SK-N-SH (cell line): Measurements from ENCODE around the gene POLD2. TPM values are rescaled to one million over a fixed set of nuclear protein-coding genes. Genes with fewer than 3 reads are reported as not detected.

Experiments
- CTCF ChIA-PET: fragments of 300-600, 350-600 bp; formaldehyde crosslinking; extraction: SDS; loops from one replicate; lab custom pipeline; 2021; lab: Yijun Ruan, JAX
- POLR2A ChIA-PET: fragments of 350-600 bp; sonication (Branson Sonifier 250); formaldehyde crosslinking; extraction: SDS; loops from one replicate; lab custom pipeline; 2020; ENCODE audit warnings: antibody characterized with exemption, inconsistent platforms; lab: Yijun Ruan, JAX
- DNase-seq: peaks from one replicate; pipeline ENCODE4 v3.0.0; 2012
- H2AFZ ChIP-seq: fragments of 200-600 bp; sonication (generic); 2 replicates; pipeline ENCODE4 v1.8.1; 2016; ENCODE audit warnings: antibody characterized with exemption, mild to moderate bottlenecking, low read depth
- H3F3A ChIP-seq: fragments of 200-600 bp; sonication (generic); replicated peaks from 2 replicates; pipeline ENCODE3; 2016; ENCODE audit warnings: antibody characterized with exemption, mild to moderate bottlenecking; ENCODE audit not compliant: insufficient read depth
- H3K27ac ChIP-seq, 2 experiments: fragments of 200-500 bp in 1 of 2; fragments of 200-600 bp in 1 of 2; sonication (Bioruptor generic) in 1 of 2; sonication (generic), shearing (Covaris generic) in 1 of 2; 2 replicates each; pipeline versions ENCODE4 v1.5.1 to v1.6.1; 2014 to 2016; ENCODE audit warnings: low read depth in 2 of 2, inconsistent platforms in 1 of 2, low read length in 1 of 2, mild to moderate bottlenecking in 1 of 2, mixed read lengths in 1 of 2
- H3K27me3 ChIP-seq: fragments of 200-600 bp; sonication (generic), shearing (Covaris generic); 2 replicates; pipeline ENCODE4 v1.6.1; 2016; ENCODE audit warnings: mixed run types; ENCODE audit not compliant: insufficient read depth
- H3K36me3 ChIP-seq, 2 experiments: fragments of 200-500 bp in 1 of 2; fragments of 200-600 bp in 1 of 2; sonication (Bioruptor generic) in 1 of 2; sonication (generic) in 1 of 2; replicated peaks in 1 of 2; 2 replicates each; pipeline versions ENCODE3 to v1.5.1; 2014 to 2016; ENCODE audit warnings: low read length in 1 of 2, mild to moderate bottlenecking in 1 of 2; ENCODE audit not compliant: insufficient read depth in 2 of 2, control insufficient read depth in 1 of 2
- H3K4me1 ChIP-seq, 2 experiments: fragments of 200-500 bp in 1 of 2; fragments of 200-600 bp in 1 of 2; sonication (Bioruptor generic) in 1 of 2; sonication (generic), shearing (Covaris generic) in 1 of 2; 2 replicates each; pipeline versions ENCODE4 v1.5.1 to v1.6.1; 2014 to 2016; ENCODE audit warnings: low read depth in 1 of 2, low read length in 1 of 2, mixed run types in 1 of 2; ENCODE audit not compliant: insufficient read depth in 2 of 2, control insufficient read depth in 1 of 2
- H3K4me2 ChIP-seq: fragments of 200-600 bp; sonication (generic), shearing (Covaris generic); 2 replicates; pipeline ENCODE4 v1.6.1; 2017; ENCODE audit warnings: mixed run types
- H3K4me3 ChIP-seq, 2 experiments: fragments of 200-500 bp in 1 of 2; fragments of 200-600 bp in 1 of 2; sonication (Bioruptor generic) in 1 of 2; sonication (generic), shearing (Covaris generic) in 1 of 2; 2 replicates each; pipeline versions ENCODE4 v1.5.1 to v1.8.1; 2014 to 2016; ENCODE audit warnings: low read depth in 2 of 2, inconsistent platforms in 1 of 2, low read length in 1 of 2, mild to moderate bottlenecking in 1 of 2, mixed read lengths in 1 of 2, moderate library complexity in 1 of 2
- H3K79me2 ChIP-seq: fragments of 200-600 bp; sonication (generic); 2 replicates; pipeline ENCODE4 v1.8.1; 2017; ENCODE audit warnings: mild to moderate bottlenecking; ENCODE audit not compliant: insufficient read depth
- H3K9ac ChIP-seq: fragments of 200-600 bp; sonication (generic); 2 replicates; pipeline ENCODE4 v1.6.1; 2017; ENCODE audit warnings: mixed run types
- H3K9me2 ChIP-seq: fragments of 200-600 bp; sonication (generic); 2 replicates; pipeline ENCODE4 v1.6.1; 2017; ENCODE audit warnings: mixed run types
- H3K9me3 ChIP-seq: fragments of 200-600 bp; sonication (generic); 2 replicates; pipeline ENCODE4 v1.6.1; 2017; ENCODE audit warnings: mixed run types, mild to moderate bottlenecking, moderate library complexity
- H4K20me1 ChIP-seq: fragments of 200-600 bp; sonication (generic); 2 replicates; pipeline ENCODE4 v1.6.1; 2017; ENCODE audit warnings: mild to moderate bottlenecking, mixed run types; ENCODE audit not compliant: insufficient read depth
- ELF1 ChIP-seq: IDR thresholded peaks from 2 replicates; pipeline ENCODE4 v1.4.0; 2012
- FOXJ3 ChIP-seq: sonication (generic); formaldehyde crosslinking; IDR thresholded peaks from 2 replicates; pipeline ENCODE4 v1.5.1; 2020; ENCODE audit warnings: mild to moderate bottlenecking, missing genetic modification reagents
- FOXM1 ChIP-seq: IDR thresholded peaks from 2 replicates; pipeline ENCODE4 v1.4.0; 2012; ENCODE audit warnings: low read depth, mild to moderate bottlenecking
- GABPA ChIP-seq: IDR thresholded peaks from 2 replicates; pipeline ENCODE4 v1.4.0; 2012; ENCODE audit warnings: low read depth, mild to moderate bottlenecking
- JUND ChIP-seq: IDR thresholded peaks from 2 replicates; pipeline ENCODE4 v1.4.0; 2012
- MAX ChIP-seq: IDR thresholded peaks from 2 replicates; pipeline ENCODE4 v1.4.0; 2012; ENCODE audit warnings: low read depth
- POLR2AphosphoS5 ChIP-seq: IDR thresholded peaks from 2 replicates; pipeline ENCODE4 v1.6.1; 2012; ENCODE audit warnings: low read depth, low read length
- RAD21 ChIP-seq: IDR thresholded peaks from 2 replicates; pipeline ENCODE4 v1.6.1; 2012; ENCODE audit warnings: mild to moderate bottlenecking, low read length
- RFX5 ChIP-seq: IDR thresholded peaks from 2 replicates; pipeline ENCODE4 v1.6.1; 2012; ENCODE audit warnings: mild to moderate bottlenecking, improper control_type of control experiment, low read length
- RXRA ChIP-seq: IDR thresholded peaks from 2 replicates; pipeline ENCODE4 v1.4.0; 2012; ENCODE audit warnings: low read depth, mild to moderate bottlenecking, borderline replicate concordance
- SMC3 ChIP-seq: IDR thresholded peaks from 2 replicates; pipeline ENCODE4 v1.6.1; 2012; ENCODE audit warnings: low read depth, low read length, improper control_type of control experiment
- USF1 ChIP-seq: IDR thresholded peaks from 2 replicates; pipeline ENCODE4 v1.4.0; 2012; ENCODE audit warnings: low read depth, borderline replicate concordance
- YY1 ChIP-seq: IDR thresholded peaks from 2 replicates; pipeline ENCODE4 v1.4.0; 2012; ENCODE audit warnings: low read depth, mild to moderate bottlenecking
- WGBS: methylation state at CpG from one replicate; pipeline ENCODE4 v1.1.6; 2017; ENCODE audit warnings: low lambda C conversion rate; 5-methylcytosine and 5-hydroxymethylcytosine counted together
- polyA plus RNA-seq, 3 experiments: library from polyadenylated mRNA; depleted of rRNA; stranded (reverse); fragments of >200 nt; gene quantifications; 2 replicates each; pipeline ENCODE4 v1.2.3, GENCODE V29; 2012
- TF ChIP-seq, protein P1 (sequence below): IDR thresholded peaks from 2 replicates; pipeline ENCODE4 v1.4.0; 2012; ENCODE audit warnings: low read depth, borderline replicate concordance
- TF ChIP-seq, protein P2 (sequence below): fragments of 200-600 bp; sonication (generic); IDR thresholded peaks from 2 replicates; pipeline ENCODE4 v1.6.1; 2017; ENCODE audit warnings: antibody characterized with exemption, mild to moderate bottlenecking, moderate library complexity

Gene POLD2
- polyA plus RNA-seq, 1 of the 3 experiments (the other 2 are of a cell fraction), result 194 TPM

- ChIA-PET CTCF (interaction anchor here (1.8 kb wide), 1 partner anchor 53 kb away, joined by 5 read pairs; the partner anchor contains the start of gene GCK), POLR2A (no interaction called here)
- no peaks in the 10 kb centered on the region for H4K20me1 ChIP-seq
- WGBS, result 80% methylated on average over 5 of the region's 5 CpGs
- H3K27ac ChIP-seq, result no peak overlapping the region
- no peaks in the 10 kb centered on the region for H3K36me3 ChIP-seq
- H3K9ac ChIP-seq, result no peak overlapping the region
- no peaks in the 10 kb centered on the region for H3K9me2 ChIP-seq
- no peak for DNase-seq
- no peaks in the 10 kb centered on the region for H3K79me2 ChIP-seq
- H3K4me1 ChIP-seq, result peaks cover 0 to 5% of the 10 kb centered on the region in 2 experiments; a peak in 1 of 4 replicates
- TF ChIP-seq USF1, result no peak
- TF ChIP-seq SMC3, result no peak
- TF ChIP-seq GABPA, result no peak
- TF ChIP-seq, protein P1, sequence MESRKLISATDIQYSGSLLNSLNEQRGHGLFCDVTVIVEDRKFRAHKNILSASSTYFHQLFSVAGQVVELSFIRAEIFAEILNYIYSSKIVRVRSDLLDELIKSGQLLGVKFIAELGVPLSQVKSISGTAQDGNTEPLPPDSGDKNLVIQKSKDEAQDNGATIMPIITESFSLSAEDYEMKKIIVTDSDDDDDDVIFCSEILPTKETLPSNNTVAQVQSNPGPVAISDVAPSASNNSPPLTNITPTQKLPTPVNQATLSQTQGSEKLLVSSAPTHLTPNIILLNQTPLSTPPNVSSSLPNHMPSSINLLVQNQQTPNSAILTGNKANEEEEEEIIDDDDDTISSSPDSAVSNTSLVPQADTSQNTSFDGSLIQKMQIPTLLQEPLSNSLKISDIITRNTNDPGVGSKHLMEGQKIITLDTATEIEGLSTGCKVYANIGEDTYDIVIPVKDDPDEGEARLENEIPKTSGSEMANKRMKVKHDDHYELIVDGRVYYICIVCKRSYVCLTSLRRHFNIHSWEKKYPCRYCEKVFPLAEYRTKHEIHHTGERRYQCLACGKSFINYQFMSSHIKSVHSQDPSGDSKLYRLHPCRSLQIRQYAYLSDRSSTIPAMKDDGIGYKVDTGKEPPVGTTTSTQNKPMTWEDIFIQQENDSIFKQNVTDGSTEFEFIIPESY, result no peak
- no peak for TF ChIP-seq RXRA
- no peak for TF ChIP-seq FOXM1
- TF ChIP-seq YY1, result no peak
- TF ChIP-seq POLR2AphosphoS5, result no peak
- TF ChIP-seq, protein P2, sequence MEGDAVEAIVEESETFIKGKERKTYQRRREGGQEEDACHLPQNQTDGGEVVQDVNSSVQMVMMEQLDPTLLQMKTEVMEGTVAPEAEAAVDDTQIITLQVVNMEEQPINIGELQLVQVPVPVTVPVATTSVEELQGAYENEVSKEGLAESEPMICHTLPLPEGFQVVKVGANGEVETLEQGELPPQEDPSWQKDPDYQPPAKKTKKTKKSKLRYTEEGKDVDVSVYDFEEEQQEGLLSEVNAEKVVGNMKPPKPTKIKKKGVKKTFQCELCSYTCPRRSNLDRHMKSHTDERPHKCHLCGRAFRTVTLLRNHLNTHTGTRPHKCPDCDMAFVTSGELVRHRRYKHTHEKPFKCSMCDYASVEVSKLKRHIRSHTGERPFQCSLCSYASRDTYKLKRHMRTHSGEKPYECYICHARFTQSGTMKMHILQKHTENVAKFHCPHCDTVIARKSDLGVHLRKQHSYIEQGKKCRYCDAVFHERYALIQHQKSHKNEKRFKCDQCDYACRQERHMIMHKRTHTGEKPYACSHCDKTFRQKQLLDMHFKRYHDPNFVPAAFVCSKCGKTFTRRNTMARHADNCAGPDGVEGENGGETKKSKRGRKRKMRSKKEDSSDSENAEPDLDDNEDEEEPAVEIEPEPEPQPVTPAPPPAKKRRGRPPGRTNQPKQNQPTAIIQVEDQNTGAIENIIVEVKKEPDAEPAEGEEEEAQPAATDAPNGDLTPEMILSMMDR, result no peak
- no peak for TF ChIP-seq FOXJ3 (CRISPR knock-in tag)
- TF ChIP-seq JUND, result no peak
- TF ChIP-seq RFX5, result no peak
- H3K4me3 ChIP-seq, result no peak overlapping the region
- H3K9me3 ChIP-seq, result no peaks in the 10 kb centered on the region
- no peaks in the 10 kb centered on the region for H3F3A ChIP-seq
- H2AFZ ChIP-seq, result no peak overlapping the region
- H3K27me3 ChIP-seq, result no peaks in the 10 kb centered on the region
- H3K4me2 ChIP-seq, result no peak overlapping the region
Observed at GRCh38 chr7:44136731-44137130, 13.4 kb upstream of the POLD2 start.

DNA sequence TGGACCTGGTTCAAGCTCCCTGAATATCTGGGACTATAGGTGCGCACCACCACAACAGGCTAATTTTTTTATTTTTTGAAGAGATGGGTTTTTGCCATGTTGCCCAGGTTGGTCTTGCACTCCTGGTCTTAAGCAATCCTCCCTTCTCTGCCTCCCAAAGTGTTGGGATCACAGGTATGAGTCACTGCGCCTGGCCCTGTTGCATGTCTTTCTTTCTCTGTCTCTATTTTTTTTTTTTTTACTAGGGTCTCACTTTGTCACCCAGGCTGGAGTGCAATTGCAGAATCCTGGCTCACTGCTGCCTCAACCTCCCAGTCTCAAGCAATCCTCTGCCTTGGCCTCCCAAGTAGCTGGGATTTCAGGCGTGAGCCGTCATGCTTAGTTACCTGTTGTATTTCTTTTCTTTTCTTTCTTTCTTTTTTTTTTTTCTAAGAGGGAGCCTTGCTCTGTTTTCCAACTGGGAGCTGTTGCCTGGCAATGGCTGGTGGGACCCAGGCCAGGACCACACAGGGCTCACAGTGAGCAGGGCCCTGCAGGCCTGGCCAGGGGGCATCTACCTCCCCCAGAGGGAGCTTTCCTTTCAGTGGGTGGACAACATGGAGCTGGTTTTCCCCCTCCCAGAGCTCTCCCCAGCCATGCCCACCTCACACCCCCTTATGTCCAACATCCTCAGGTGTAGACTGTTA is 11.7 kb upstream of the POLD2 start:
- H3K79me2 ChIP-seq, result no peaks in the 10 kb centered on the region
- H3K4me3 ChIP-seq, result no peak overlapping the region
- no peaks in the 10 kb centered on the region for H3K9me3 ChIP-seq
- no peak overlapping the region; the same call in 1 of the 2 replicates for H2AFZ ChIP-seq
- no peak overlapping the region for H3K9ac ChIP-seq
- no peaks in the 10 kb centered on the region for H3K27me3 ChIP-seq
- no peak for DNase-seq
- no peaks in the 10 kb centered on the region for H3K36me3 ChIP-seq
- ChIA-PET POLR2A (interaction anchor here (1.0 kb wide), 1 partner anchor 10 kb away, joined by 3 read pairs; no protein-coding TSS in a partner anchor), CTCF (interaction anchor here (0.6 to 0.9 kb wide), 4 partner anchors 8 to 61 kb away, joined by 3 to 4 read pairs (median 4); no protein-coding TSS in a partner anchor)
- 97% methylated on average over 4 of the region's 4 CpGs for WGBS
- H3K9me2 ChIP-seq, result no peaks in the 10 kb centered on the region
- H4K20me1 ChIP-seq, result no peaks in the 10 kb centered on the region
- H3K27ac ChIP-seq, result no peak overlapping the region
- no peak for TF ChIP-seq USF1
- TF ChIP-seq YY1, result no peak
- no peak for TF ChIP-seq RFX5
- TF ChIP-seq, protein P2, result no peak
- TF ChIP-seq, protein P1, result no peak
- no peak for TF ChIP-seq JUND
- no peak for TF ChIP-seq SMC3
- no peak for TF ChIP-seq MAX
- no peak for TF ChIP-seq RXRA
- no peak for TF ChIP-seq ELF1
- no peak for TF ChIP-seq RAD21
- TF ChIP-seq, all 33 proteins: peak for 0
- H3K4me1 ChIP-seq, result peaks cover 0 to 5% of the 10 kb centered on the region in 2 experiments; a peak in 1 of 4 replicates
- H3F3A ChIP-seq, result no peaks in the 10 kb centered on the region
- H3K4me2 ChIP-seq, result no peak overlapping the region
